Fibroblast of skin of left biceps (primary cell): ENCODE results near the gene FXR2.
"Not testable (repeated sequence)": the region's sequence is repeated elsewhere in the genome, so short reads cannot be mapped to it uniquely, and the experiment has no call there.

ENCODE experiments used
- DNase-seq, 2 experiments: peaks; one replicate each; pipeline ENCODE4 v3.0.0-alpha.2; 2013; ENCODE audit warnings: low read depth in 2 of 2

FXR2 gene

GRCh38 chr17:7614425-7615264 is at the start of gene FXR2:
TSS of gene FXR2 (minus strand) at chr17:7614897. CDS start at chr17:7614532, 365 bp downstream.
- peak; percentile 99 for DNase-seq

- DNase-seq: no peak
Measured at GRCh38 chr17:7656958-7657609, 42.4 kb upstream of the FXR2 start.

GRCh38 chr17:7655541-7655840 is 40.8 kb upstream of the FXR2 start:
- DNase-seq: no peak

GRCh38 chr17:7654832-7655540 is 40.3 kb upstream of the FXR2 start:
- no peak for DNase-seq

- DNase-seq: no peak
Measured at GRCh38 chr17:7652388-7653356, 38.0 kb upstream of the FXR2 start.

GRCh38 chr17:7651665-7652387 is 37.1 kb upstream of the FXR2 start:
- DNase-seq: no peak

GRCh38 chr17:7651097-7651664 is 36.5 kb upstream of the FXR2 start:
- no peak for DNase-seq

- no peak for DNase-seq
Measured at GRCh38 chr17:7650509-7651096, 35.9 kb upstream of the FXR2 start, which contains the start of gene ATP1B2. TSS of gene ATP1B2 (plus strand) at chr17:7650926. CDS start at chr17:7651519, 593 bp downstream.

GRCh38 chr17:7647018-7647417 is 32.3 kb upstream of the FXR2 start:
- no peak for DNase-seq

- no peak for DNase-seq
Measured at GRCh38 chr17:7646457-7646856, 31.8 kb upstream of the FXR2 start.

GRCh38 chr17:7644775-7645174 is 30.1 kb upstream of the FXR2 start:
- no peak for DNase-seq

- DNase-seq: not testable (repeated sequence)
Measured at GRCh38 chr17:7641635-7642034, 26.9 kb upstream of the FXR2 start.

GRCh38 chr17:7640783-7641182 is 26.1 kb upstream of the FXR2 start:
- no peak for DNase-seq

GRCh38 chr17:7636163-7636562 is 21.5 kb upstream of the FXR2 start:
- no peak for DNase-seq

GRCh38 chr17:7634384-7634783 is 19.7 kb upstream of the FXR2 start:
- DNase-seq: no peak

GRCh38 chr17:7633093-7633492 is 18.4 kb upstream of the FXR2 start:
- DNase-seq: no peak

GRCh38 chr17:7632492-7632894 is 17.8 kb upstream of the FXR2 start:
- DNase-seq: no peak

GRCh38 chr17:7631398-7632380 is 17.0 kb upstream of the FXR2 start:
- no peak for DNase-seq
